Epithelial cell of proximal tubule (primary cell): ENCODE results near the gene SLC38A1. TPM values are rescaled to one million over a fixed set of nuclear protein-coding genes. Genes with fewer than 3 reads are reported as not detected.
"Not testable (repeated sequence)": the region's sequence is repeated elsewhere in the genome, so short reads cannot be mapped to it uniquely, and the experiment has no call there.

Experiments
- DNase-seq: peaks from one replicate; pipeline ENCODE4 v3.0.0-alpha.2; 2011; ENCODE audit warnings: low read depth
- H3K4me3 ChIP-seq: 2 replicates; pipeline ENCODE4 v1.5.1; 2011; ENCODE audit warnings: low read depth, mild to moderate bottlenecking, low read length
- total RNA-seq: library from RNA; depleted of rRNA; stranded (reverse); fragments of >200 nt; gene quantifications from 2 replicates; pipeline ENCODE4 v1.2.3, GENCODE V29; 2015
- TF ChIP-seq, protein P1 (sequence below): conservative IDR thresholded peaks from 2 replicates; pipeline ENCODE4 v1.5.1; 2012; ENCODE audit warnings: low read depth, mild to moderate bottlenecking, low read length

Gene SLC38A1
- total RNA-seq, 1 donor from 2014 or later, result 73.1 TPM

DNA sequence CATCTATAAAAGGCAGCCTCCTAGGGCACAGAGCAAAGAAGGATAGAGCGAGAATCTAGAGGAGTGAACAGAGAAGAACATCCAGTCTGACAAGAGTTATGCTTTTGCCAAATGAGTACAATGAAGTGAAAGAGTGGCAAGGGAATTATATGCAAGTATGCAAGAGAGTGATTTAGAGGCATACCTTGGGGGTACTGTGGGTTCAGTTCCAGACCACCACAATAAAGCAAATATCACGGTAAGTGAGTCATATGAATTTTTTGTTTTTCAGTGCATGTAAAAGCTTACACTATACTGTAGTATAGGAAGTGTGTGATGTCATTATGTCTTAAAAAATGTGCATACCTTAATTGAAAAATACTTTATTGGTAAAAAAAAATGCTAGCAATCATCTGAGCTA lies 101.4 kb downstream of the SLC38A1 start:
- DNase-seq, result no peak
- no peak overlapping the region for H3K4me3 ChIP-seq
- TF ChIP-seq, protein P1, sequence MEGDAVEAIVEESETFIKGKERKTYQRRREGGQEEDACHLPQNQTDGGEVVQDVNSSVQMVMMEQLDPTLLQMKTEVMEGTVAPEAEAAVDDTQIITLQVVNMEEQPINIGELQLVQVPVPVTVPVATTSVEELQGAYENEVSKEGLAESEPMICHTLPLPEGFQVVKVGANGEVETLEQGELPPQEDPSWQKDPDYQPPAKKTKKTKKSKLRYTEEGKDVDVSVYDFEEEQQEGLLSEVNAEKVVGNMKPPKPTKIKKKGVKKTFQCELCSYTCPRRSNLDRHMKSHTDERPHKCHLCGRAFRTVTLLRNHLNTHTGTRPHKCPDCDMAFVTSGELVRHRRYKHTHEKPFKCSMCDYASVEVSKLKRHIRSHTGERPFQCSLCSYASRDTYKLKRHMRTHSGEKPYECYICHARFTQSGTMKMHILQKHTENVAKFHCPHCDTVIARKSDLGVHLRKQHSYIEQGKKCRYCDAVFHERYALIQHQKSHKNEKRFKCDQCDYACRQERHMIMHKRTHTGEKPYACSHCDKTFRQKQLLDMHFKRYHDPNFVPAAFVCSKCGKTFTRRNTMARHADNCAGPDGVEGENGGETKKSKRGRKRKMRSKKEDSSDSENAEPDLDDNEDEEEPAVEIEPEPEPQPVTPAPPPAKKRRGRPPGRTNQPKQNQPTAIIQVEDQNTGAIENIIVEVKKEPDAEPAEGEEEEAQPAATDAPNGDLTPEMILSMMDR, result no peak

GRCh38 chr12:46165191-46165590 lies 103.7 kb downstream of the SLC38A1 start:
- no peak for DNase-seq
- TF ChIP-seq, protein P1, result no peak

DNA sequence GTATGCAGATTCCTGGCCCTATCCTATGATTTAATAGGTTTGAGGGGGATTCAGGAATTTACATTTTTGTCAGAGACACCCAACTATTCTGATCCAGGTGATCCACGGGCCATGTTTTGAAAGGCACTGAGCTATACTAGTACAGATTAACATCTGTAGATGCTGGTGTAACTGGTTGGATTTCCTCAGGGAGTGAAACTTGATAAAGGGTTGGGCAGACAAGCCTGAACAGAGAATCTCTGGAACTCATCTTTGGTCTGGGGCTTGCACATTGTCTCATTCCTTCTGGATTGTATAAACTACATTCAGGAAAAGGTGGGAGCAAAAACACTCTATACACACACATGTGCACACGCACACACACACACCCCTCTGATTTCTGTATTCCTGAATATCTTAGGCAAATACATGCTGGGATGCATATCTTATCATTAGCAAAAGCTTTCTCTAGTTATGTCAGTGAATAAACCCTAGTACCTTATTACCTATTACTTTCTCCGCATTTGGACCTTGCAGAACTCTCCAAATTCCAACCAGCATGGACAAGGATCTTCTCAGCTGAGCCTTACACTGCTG lies 104.6 kb downstream of the SLC38A1 start:
- no peak overlapping the region for H3K4me3 ChIP-seq
- DNase-seq, result no peak
- TF ChIP-seq, protein P1, result no peak

More at GRCh38 chr12:46165191-46165590, 103.7 kb downstream of the SLC38A1 start:
- H3K4me3 ChIP-seq, result no peak overlapping the region

DNA sequence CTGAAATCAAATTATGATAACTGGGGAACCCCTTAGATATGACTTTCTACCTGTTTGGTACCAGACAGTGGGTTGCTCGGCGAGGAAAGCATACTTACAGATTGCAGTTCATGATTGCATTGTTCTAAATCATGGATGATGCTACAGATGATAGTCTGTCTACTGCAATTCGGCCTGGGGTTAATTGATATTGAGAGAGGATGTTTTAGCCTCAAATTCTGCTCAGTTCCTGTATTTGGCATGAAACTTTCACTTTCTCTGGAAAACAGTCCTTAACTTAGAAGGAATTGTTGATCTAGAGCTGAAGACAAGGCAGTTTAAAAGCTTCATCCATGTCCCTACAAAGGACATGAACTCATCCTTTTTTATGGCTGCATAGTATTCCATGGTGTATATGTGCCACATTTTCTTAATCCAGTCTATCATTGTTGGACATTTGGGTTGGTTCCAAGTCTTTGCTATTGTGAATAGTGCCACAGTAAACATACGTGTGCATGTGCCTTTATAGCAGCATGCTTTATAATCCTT lies 106.2 kb downstream of the SLC38A1 start:
- H3K4me3 ChIP-seq, DNase-seq: not testable (repeated sequence)

- TF ChIP-seq, protein P1, result no peak
- no peak for DNase-seq
- no peak overlapping the region for H3K4me3 ChIP-seq
Measured at GRCh38 chr12:46160981-46161690, 107.7 kb downstream of the SLC38A1 start.

DNA sequence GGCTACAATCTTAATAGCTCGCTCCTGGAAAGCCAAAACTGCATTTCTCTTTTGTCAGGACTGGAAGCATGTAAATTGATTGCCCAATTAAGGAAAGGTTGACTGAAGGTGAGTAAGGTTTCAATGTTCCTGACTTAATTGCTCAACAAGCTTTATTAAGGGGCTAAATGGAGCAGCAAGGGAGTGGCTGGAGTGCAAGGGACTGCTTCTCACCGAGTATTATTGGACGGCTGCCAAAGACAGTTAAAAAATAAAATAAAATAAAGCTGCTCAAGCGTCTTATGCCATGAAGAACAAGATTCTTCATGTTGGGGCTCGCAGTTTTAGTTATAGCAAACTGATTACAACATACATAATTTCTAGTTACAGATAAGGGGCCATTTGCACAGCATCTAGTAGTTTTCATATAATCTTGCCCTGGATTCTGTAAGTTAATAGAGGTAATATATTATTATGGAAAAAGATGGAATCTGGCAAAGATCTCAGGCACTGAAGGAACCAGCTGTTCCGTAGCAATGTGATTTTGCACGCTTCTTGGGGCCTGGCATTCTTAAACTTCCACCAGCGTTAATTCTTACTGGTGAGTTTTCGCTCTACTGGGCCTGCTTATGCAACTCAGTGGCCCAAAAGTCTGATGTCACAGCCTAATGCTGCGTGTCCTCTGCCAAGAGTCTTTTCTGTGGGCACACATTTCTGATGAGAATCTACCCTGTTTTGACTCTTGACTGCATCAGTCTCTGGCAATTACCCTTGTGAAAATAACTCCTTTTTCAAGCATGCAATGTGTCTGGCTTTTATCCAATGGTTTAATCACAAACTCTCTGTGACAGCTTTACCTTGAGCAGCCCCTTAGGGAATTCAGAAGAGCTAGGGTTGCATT lies 108.5 kb downstream of the SLC38A1 start:
- no peak overlapping the region for H3K4me3 ChIP-seq
- TF ChIP-seq, protein P1, result no peak
- peak; percentile 99 for DNase-seq

DNA sequence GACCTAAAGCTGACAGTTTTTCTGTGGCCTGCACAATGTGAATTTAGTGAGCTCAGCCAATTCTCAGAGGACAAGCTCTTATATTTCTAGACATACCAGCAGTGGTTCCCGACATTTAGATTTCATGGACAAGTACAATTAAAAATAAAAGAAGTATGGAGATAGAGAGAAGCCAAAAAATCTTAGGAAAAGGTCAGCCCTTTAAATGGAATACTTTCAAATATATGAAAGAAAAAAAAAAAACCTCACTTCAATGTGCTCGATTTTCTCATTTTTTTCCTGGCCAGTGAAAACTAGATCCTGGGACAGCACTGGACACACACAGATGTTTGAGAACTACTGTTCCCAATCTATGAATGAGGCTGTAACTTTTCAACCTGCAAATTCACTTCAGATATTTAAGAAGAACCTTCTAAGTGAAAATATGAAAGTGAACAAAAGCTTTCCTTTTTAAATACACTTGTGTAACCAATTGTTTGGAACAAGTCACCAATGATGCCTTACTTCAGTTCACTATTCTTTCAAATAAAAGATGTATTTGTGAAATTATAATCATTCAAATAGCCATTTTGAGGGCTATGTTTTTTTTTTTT lies 109.4 kb downstream of the SLC38A1 start:
- no peak for DNase-seq
- TF ChIP-seq, protein P1, result no peak
- no peak overlapping the region for H3K4me3 ChIP-seq
